Choroid plexus epithelial cell (primary cell): ENCODE measurements around the gene CDH20.

Experiments
- DNase-seq: peaks from one replicate; pipeline ENCODE4 v3.0.0-alpha.2; 2010; ENCODE audit warnings: low read depth
- H3K4me3 ChIP-seq: 2 replicates; pipeline ENCODE4 v1.5.1; 2011; ENCODE audit warnings: low read depth, mild to moderate bottlenecking, control low read depth, low read length, moderate library complexity
- CTCF ChIP-seq: conservative IDR thresholded peaks from 2 replicates; pipeline ENCODE4 v1.5.1; 2011; ENCODE audit warnings: low read depth, mild to moderate bottlenecking, control low read depth, inconsistent platforms, low read length, moderate library complexity

CDH20 gene

GRCh38 chr18:61331051-61331450 lies 2.2 kb upstream of the CDH20 start:
- TF ChIP-seq CTCF, result no peak
- no peak for DNase-seq
- H3K4me3 ChIP-seq, result no peak overlapping the region

- no peak for TF ChIP-seq CTCF
- peak overlapping the region; percentile 48 for H3K4me3 ChIP-seq
- DNase-seq, result peak; percentile 15
These were observed 688 bp downstream of the CDH20 start for GRCh38 chr18:61333746-61334490.

GRCh38 chr18:61334491-61334850 lies 1.2 kb downstream of the CDH20 start:
- DNase-seq, result no peak
- no peak for TF ChIP-seq CTCF
- H3K4me3 ChIP-seq, result peak overlapping the region; percentile 48

GRCh38 chr18:61334951-61335683 lies 1.9 kb downstream of the CDH20 start:
- DNase-seq, result peak; percentile 12
- TF ChIP-seq CTCF, result no peak
- H3K4me3 ChIP-seq, result no peak overlapping the region

- peak overlapping the region; percentile 19 for H3K4me3 ChIP-seq
- TF ChIP-seq CTCF, result no peak
- peak; percentile 41 for DNase-seq
These were observed 2.7 kb downstream of the CDH20 start for GRCh38 chr18:61335684-61336555.

- no peak overlapping the region for H3K4me3 ChIP-seq
- no peak for DNase-seq
- no peak for TF ChIP-seq CTCF
These were observed 3.5 kb downstream of the CDH20 start for GRCh38 chr18:61336766-61337165.
